Measurements from ENCODE around the gene ART1. TPM values are rescaled to one million over a fixed set of nuclear protein-coding genes. Genes with fewer than 3 reads are reported as not detected.

The ART1 gene
- total and polyA plus RNA-seq, 2 experiments from 2014 or later, result 0.30 TPM; not detected in 1

DNA sequence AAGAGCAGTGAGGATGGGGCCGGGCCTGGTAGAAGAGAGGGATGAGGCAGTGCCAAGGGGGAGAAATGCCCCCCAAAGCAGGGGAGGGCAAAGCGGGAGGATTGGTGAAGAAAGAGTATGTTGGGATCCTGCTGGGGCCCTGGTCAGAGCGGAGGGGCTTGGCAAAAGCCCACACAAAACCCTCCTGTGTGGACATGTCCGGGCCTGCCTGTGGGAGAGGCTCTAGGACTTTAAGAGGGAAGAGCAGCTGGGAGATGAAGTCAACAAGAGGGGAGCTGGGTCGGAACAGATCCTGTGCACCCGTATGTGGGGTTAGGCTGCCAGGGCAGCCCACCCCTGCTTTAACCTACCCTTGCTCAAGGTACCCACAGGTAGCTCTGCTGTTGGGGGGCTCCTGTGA lies 28.9 kb upstream of the ART1 start:
- Histone ChIP-seq H3K9me3 (ENCODE audit: low read depth) (no peaks in the 10 kb centered on the region), H3K4me3 (no peak overlapping the region), H3K27me3 (no peaks in the 10 kb centered on the region), H3K36me3 (no peaks in the 10 kb centered on the region), H3K27ac (no peak overlapping the region), H3K4me1 (ENCODE audit: low read depth) (peaks cover 8% of the 10 kb centered on the region)
- TF ChIP-seq CTCF (IDR thresholded peaks at IDR 0.05; ENCODE audit: low read depth, low read length), result no peak
- no peak for DNase-seq (ENCODE audit: low read depth in 1 of 2, low spot score in 1 of 2)

DNA sequence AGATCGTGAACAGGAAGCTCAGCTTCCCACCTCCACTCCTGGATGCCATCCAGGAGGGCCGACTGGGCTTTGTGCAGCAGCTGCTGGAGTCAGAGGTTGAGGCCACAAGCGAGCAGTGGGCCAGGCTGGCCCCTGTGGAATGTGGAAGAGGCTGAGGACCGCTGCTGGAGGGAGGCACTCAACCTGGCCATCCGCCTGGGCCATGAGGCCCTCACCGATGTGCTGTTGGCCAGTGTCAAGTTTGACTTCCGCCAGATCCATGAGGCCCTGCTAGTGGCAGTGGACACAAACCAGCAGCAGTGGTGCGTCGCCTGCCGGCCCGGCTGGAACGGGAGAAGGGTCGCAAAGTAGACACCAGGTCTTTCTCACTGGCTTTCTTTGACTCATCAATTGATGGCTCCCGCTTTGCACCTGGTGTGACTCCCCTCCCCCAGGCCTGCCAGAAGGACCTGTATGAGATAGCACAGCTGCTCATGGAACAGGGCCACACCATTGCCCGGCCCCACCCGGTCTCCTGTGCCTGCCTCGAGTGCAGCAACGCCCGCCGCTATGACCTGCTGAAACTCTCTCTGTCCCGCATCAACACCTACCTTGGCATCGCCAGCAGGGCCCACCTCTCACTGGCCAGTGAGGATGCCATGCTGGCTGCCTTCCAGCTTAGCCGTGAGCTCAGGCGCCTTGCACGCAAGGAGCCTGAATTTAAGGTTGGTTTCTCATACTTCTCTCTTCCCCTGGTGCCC lies 28.0 kb upstream of the ART1 start:
- H3K9me3 ChIP-seq (ENCODE audit: low read depth), result no peaks in the 10 kb centered on the region
- peak in 1 of 2 donors; percentile 41 for DNase-seq (ENCODE audit: low read depth in 1 of 2, low spot score in 1 of 2)

DNA sequence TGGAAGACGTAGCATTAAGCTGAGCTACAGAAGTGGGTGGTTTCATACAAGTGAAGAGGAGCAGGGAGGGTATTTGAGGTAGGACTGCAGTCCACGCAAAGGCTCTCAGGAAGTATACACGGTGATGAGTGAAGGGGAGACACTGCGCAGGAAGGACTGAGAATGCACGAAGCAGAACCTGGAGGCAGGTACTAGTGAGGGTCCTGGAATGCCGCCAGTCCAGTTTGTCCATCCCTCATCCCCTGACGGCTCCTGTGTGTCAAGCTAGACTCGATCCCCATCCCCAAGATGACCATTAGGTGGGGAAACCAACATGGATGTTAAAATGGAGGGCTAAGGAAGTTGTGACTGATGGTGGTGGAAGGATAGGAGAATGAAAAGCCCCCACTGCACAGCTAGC lies 26.9 kb upstream of the ART1 start:
- Histone ChIP-seq H3K4me1 (ENCODE audit: low read depth) (peaks cover 8% of the 10 kb centered on the region), H3K27ac (no peak overlapping the region), H3K9me3 (ENCODE audit: low read depth) (no peaks in the 10 kb centered on the region), H3K36me3 (no peaks in the 10 kb centered on the region), H3K27me3 (no peaks in the 10 kb centered on the region), H3K4me3 (no peak overlapping the region)
- no peak for TF ChIP-seq CTCF (IDR thresholded peaks at IDR 0.05; ENCODE audit: low read depth, low read length)
- DNase-seq (ENCODE audit: low read depth in 1 of 2, low spot score in 1 of 2), result no peak

More for the DNA sequence above, 28.0 kb upstream of the ART1 start:
- H3K27ac ChIP-seq, result no peak overlapping the region
- H3K4me1 ChIP-seq (ENCODE audit: low read depth), result peaks cover 8% of the 10 kb centered on the region
- no peak for TF ChIP-seq CTCF (IDR thresholded peaks at IDR 0.05; ENCODE audit: low read depth, low read length)
- H3K36me3 ChIP-seq, result no peaks in the 10 kb centered on the region
- H3K27me3 ChIP-seq, result no peaks in the 10 kb centered on the region
- H3K4me3 ChIP-seq, result no peak overlapping the region

GRCh38 chr11:3622521-3622920 lies 22.4 kb upstream of the ART1 start:
- Histone ChIP-seq H3K36me3 (no peaks in the 10 kb centered on the region), H3K4me3 (no peak overlapping the region), H3K27ac (no peak overlapping the region), H3K4me1 (ENCODE audit: low read depth) (no peaks in the 10 kb centered on the region), H3K9me3 (ENCODE audit: low read depth) (no peaks in the 10 kb centered on the region), H3K27me3 (no peaks in the 10 kb centered on the region)
- TF ChIP-seq CTCF (IDR thresholded peaks at IDR 0.05; ENCODE audit: low read depth, low read length), result no peak
- no peak for DNase-seq (ENCODE audit: low read depth in 1 of 2, low spot score in 1 of 2)

DNA sequence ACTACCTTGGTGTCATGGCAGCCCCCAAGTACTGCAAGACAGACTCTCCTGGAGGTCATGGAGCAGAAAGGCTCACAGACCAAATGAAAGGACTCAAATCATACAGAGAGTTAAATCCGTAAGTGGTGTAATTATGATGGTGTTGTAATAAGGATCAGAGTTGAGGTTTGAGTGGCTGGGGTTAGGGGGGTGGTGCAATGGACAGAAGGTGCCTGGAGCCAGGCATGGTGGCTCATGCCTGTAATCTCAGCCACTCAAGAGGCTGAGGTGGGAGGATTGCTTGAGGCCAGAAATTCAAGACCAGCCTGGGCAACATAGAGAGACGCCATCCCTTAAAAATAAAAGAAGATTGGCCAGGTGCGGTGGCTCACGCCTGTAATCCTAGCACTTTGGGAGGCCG lies 21.8 kb upstream of the ART1 start:
- Histone ChIP-seq H3K27ac (no peak overlapping the region), H3K36me3 (no peaks in the 10 kb centered on the region), H3K27me3 (no peaks in the 10 kb centered on the region), H3K4me1 (ENCODE audit: low read depth) (no peaks in the 10 kb centered on the region), H3K9me3 (ENCODE audit: low read depth) (no peaks in the 10 kb centered on the region), H3K4me3 (no peak overlapping the region)
- no peak for DNase-seq (ENCODE audit: low read depth in 1 of 2, low spot score in 1 of 2)
- no peak for TF ChIP-seq CTCF (IDR thresholded peaks at IDR 0.05; ENCODE audit: low read depth, low read length)

Measured in cardiac muscle cell (in vitro differentiated cells and primary cell).